ENCODE data around the gene GGT6.

DNA sequence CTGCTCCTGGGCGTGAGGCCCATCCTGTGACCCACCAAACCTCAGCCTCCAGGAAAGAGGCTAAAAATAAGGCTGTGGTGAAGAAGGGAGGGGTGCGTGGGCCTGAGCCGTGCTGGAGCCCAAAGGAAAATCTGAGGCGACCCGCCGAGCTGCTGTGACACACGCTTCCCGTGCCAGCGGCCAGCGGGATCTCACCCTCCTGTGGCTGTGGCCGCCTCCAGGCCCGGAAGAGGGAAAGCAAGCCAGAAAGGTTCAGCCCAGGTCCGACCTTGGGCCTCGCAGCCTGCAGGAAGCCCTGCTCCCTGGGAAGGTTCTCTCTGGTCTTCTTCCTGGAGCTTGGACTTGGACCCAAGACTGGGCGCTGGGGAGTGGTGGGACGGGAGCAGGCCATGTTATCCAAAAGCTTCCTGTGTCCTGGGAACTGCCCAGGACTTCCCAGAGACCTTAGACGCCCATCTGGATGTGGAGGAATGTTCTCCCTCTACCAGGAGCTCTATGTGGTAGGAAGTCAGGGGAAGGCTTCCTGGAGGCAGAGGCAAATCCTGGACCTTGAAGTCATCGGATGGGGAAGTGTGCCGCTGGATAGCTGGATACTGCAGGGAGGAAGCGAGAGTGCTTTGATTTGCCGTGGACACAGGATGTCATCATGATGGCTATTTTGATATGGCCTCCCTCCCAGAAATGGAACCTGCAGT is 50.3 kb downstream of the GGT6 start:
- TF ChIP-seq ZFP30 (CRISPR knock-in tag; IDR thresholded peaks at IDR 0.05) (no peak), TCF4 (CRISPR knock-in tag; IDR thresholded peaks at IDR 0.05; ENCODE audit: borderline replicate concordance) (no peak), BACH2 (CRISPR knock-in tag; IDR thresholded peaks at IDR 0.05; ENCODE audit: borderline replicate concordance) (no peak), ISL1 (CRISPR knock-in tag; IDR thresholded peaks at IDR 0.05) (no peak), PPARA (CRISPR knock-in tag; IDR thresholded peaks at IDR 0.05; ENCODE audit: borderline replicate concordance) (no peak), ZC3H10 (CRISPR knock-in tag; IDR thresholded peaks at IDR 0.05) (no peak)
- TF ChIP-seq, protein P1, sequence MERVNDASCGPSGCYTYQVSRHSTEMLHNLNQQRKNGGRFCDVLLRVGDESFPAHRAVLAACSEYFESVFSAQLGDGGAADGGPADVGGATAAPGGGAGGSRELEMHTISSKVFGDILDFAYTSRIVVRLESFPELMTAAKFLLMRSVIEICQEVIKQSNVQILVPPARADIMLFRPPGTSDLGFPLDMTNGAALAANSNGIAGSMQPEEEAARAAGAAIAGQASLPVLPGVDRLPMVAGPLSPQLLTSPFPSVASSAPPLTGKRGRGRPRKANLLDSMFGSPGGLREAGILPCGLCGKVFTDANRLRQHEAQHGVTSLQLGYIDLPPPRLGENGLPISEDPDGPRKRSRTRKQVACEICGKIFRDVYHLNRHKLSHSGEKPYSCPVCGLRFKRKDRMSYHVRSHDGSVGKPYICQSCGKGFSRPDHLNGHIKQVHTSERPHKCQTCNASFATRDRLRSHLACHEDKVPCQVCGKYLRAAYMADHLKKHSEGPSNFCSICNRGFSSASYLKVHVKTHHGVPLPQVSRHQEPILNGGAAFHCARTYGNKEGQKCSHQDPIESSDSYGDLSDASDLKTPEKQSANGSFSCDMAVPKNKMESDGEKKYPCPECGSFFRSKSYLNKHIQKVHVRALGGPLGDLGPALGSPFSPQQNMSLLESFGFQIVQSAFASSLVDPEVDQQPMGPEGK (CRISPR knock-in tag; IDR thresholded peaks at IDR 0.05; ENCODE audit: borderline replicate concordance): no peak
- TF ChIP-seq, protein P2, sequence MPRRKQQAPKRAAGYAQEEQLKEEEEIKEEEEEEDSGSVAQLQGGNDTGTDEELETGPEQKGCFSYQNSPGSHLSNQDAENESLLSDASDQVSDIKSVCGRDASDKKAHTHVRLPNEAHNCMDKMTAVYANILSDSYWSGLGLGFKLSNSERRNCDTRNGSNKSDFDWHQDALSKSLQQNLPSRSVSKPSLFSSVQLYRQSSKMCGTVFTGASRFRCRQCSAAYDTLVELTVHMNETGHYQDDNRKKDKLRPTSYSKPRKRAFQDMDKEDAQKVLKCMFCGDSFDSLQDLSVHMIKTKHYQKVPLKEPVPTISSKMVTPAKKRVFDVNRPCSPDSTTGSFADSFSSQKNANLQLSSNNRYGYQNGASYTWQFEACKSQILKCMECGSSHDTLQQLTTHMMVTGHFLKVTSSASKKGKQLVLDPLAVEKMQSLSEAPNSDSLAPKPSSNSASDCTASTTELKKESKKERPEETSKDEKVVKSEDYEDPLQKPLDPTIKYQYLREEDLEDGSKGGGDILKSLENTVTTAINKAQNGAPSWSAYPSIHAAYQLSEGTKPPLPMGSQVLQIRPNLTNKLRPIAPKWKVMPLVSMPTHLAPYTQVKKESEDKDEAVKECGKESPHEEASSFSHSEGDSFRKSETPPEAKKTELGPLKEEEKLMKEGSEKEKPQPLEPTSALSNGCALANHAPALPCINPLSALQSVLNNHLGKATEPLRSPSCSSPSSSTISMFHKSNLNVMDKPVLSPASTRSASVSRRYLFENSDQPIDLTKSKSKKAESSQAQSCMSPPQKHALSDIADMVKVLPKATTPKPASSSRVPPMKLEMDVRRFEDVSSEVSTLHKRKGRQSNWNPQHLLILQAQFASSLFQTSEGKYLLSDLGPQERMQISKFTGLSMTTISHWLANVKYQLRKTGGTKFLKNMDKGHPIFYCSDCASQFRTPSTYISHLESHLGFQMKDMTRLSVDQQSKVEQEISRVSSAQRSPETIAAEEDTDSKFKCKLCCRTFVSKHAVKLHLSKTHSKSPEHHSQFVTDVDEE (CRISPR knock-in tag; IDR thresholded peaks at IDR 0.05): no peak
- TF ChIP-seq, protein P3, sequence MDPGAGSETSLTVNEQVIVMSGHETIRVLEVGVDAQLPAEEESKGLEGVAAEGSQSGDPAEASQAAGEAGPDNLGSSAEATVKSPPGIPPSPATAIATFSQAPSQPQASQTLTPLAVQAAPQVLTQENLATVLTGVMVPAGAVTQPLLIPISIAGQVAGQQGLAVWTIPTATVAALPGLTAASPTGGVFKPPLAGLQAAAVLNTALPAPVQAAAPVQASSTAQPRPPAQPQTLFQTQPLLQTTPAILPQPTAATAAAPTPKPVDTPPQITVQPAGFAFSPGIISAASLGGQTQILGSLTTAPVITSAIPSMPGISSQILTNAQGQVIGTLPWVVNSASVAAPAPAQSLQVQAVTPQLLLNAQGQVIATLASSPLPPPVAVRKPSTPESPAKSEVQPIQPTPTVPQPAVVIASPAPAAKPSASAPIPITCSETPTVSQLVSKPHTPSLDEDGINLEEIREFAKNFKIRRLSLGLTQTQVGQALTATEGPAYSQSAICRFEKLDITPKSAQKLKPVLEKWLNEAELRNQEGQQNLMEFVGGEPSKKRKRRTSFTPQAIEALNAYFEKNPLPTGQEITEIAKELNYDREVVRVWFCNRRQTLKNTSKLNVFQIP (CRISPR knock-in tag; IDR thresholded peaks at IDR 0.05; ENCODE audit: borderline replicate concordance, low read depth): no peak

All from SK-N-SH treated with all-trans-retinoic acid at 6 μM for 48 hours (cell line).